Measurements from ENCODE around the gene CSNK1G1.
"Not testable (repeated sequence)": the region's sequence is repeated elsewhere in the genome, so short reads cannot be mapped to it uniquely, and the experiment has no call there.

DNA sequence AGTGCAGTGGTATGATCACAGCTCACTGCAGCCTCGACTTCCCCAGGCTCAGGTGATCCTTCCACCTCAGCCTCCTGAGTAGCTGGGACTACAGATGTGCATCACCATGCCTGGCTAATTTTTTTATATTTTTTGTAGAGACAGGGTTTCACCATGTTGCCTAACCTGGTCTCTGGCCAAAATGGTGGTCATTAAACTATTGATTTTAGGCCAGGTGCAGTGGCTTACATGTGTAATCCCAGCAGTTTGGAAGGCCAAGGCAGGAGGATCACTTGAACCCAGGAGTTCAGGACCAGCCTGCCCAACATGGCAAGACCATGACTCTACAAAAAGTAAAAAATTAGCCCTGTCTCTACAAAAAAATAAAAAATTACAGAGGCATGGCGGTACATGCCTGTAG, 235.7 kb downstream of the CSNK1G1 start:
- TF ChIP-seq, protein P1, sequence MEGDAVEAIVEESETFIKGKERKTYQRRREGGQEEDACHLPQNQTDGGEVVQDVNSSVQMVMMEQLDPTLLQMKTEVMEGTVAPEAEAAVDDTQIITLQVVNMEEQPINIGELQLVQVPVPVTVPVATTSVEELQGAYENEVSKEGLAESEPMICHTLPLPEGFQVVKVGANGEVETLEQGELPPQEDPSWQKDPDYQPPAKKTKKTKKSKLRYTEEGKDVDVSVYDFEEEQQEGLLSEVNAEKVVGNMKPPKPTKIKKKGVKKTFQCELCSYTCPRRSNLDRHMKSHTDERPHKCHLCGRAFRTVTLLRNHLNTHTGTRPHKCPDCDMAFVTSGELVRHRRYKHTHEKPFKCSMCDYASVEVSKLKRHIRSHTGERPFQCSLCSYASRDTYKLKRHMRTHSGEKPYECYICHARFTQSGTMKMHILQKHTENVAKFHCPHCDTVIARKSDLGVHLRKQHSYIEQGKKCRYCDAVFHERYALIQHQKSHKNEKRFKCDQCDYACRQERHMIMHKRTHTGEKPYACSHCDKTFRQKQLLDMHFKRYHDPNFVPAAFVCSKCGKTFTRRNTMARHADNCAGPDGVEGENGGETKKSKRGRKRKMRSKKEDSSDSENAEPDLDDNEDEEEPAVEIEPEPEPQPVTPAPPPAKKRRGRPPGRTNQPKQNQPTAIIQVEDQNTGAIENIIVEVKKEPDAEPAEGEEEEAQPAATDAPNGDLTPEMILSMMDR (IDR thresholded peaks at IDR 0.05; ENCODE audit: low read depth, low read length), result not testable (repeated sequence)
- not testable (repeated sequence) for TF ChIP-seq EZH2phosphoT487 (IDR thresholded peaks at IDR 0.05; ENCODE audit: low read depth)

Data from OCI-LY3 (cell line).